NOMO-1 treated with DMSO at 0.1 percent for 48 hours (cell line): Measurements from ENCODE around the gene LCP2.

Source experiments
- DNase-seq: peaks from one replicate; lab custom pipeline; 2025; ENCODE audit not compliant: unreplicated experiment; lab: John Stamatoyannopoulos, UW

The LCP2 gene

DNA sequence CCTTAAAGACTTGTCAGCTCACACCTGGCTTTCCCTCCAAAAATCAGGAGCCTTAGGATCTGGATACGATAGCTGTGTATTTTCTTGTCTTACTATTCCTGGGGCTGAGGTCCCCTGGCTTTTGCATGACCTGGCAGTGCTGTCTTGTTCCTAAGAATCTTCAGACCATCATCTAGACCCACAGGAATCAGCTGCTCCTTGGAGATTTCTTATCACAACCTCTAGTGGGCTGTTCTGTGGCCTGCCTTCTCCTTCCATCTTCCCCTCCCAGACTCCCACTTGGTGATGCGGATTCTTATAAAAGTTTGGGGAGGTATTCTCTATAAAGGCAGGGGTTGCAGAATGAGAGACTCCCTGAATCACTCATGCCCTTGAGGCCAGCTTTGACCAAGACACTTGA is 21.4 kb downstream of the LCP2 start:
- DNase-seq, result no peak

DNA sequence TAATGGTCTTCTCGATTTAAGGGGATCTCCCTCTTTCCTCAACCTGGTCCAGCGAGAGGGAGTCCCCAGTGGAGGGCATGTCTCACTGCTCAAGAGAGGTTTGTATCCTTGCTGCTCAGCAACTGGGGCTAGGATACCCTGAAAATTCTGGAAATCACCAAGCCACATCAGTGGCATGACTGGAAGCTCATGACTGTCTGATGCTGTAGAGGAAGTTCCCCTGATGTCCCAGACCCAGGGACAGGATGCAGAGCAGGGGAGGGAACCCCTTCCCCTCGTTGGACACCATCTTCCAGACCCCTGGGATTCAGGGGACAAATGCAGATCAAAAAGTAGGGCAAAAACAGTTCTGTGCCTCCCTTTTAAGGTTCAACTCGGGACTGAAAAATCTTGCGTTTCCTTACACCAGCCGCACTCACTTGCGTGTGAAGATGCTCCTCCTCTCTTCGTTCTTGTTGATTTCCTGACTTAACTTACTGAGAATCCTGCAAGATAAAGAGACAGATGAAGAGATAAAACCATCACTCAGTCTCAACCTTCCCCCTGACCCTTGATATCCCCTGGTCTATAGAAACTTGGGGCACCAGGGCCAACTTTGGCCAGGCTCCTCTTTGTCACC is 22.1 kb downstream of the LCP2 start:
- no peak for DNase-seq

DNA sequence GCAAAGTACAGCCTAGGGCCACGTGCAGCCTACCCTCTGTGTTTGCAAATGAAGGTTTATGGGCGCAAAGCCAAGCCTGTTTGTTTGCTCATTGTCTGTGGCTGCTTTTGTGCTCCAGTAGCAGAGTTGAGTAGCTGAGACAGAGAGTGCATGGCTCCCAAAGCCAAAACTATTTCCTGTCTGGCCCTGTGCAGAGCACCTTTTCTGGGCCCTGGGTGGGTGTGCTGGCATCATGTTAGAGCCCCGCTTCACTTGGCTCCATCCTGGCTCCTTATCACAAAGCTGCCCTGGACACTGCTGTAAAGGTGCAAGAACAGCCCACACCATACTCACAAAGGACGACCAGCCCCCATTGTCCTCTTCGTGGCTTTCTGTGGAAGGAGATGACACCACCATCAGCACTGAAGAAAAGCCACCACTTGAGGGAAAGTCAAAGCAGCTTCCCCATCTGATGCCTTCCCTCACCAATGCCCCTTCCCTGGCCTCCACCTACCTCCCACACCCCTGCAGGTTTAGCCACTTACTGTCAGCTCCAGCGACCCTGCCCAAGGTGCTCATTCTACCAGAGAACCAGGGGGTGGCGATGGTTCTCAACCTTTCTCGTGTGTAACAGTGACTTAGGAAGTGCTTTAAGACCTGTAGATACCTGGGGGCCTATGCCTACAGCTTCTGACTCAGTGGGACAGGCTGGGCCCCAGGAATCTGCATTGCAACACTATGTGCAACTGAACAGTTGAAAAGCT is 23.4 kb downstream of the LCP2 start:
- peak; percentile 8 for DNase-seq

DNA sequence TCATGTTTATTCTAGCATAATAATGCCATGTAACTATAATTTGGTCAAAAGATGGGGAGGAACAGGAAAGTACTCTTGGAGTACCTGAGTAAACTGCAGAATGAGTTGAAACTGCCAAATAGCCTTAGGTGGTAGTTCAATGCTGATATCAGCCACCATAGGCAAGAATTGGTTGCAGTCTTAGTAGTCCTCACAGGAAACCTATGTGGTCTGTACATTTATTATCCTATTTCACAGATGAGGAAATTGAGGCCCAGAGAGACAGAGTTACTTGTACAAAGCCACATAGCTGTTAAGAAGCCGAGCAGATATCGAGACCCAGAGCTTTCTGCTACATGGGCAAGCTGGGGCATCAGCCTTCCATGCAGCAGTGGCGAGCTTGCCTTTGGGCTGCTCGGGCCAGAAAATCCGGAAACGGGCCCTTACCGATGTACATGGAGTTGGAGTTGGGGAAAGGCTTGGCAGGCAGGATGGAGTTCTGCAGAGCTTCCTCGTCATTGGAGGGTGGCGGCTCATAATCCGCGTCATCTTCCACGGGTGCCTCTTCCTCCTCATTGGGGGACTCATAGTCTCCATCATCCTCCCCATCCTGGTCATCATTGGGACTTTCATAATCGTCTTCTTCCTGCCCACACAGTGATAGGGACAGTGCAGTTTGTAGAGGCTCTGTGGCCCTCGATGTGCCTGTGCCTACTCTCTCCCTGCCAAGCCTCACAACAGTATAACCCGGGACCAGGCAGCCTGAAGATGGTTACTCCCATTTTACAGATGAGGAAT is 27.1 kb downstream of the LCP2 start:
- DNase-seq, result no peak

DNA sequence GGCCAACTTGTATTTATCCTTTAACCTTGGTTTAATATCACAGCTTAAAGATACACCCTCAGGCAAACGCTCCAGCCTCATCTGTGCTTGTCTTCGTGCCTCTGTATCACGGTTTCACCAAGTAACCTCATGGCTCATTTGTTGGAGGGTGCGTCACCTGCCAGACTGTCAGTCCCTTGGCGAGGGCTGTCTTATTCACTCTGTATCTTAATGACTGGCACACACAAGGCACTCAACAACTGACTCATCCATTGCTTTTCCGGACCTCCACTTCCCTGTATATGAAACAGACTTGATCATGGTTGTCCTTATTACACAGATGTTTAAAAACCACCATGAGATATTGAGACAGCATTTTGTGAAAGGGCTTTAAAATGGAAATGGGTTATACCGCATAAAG is 28.0 kb downstream of the LCP2 start:
- peak; percentile 94 for DNase-seq

DNA sequence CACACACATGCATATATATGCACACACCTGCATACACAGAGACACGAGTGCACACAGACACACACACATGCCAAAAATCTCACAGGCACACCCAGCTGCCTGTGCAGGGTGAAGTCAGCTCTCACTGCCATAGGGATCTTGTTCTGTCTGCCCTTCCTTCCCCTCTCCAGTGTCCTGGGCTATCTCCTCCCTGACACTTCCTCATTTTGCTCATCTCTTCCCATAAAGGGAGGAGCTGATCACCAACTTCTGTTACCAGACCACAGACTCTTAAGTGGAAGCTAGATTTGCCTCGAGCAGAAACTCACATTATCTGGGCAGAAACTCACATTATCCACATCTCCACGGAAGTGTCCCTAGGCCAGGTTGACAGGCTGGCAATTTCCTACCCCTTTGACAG is 28.7 kb downstream of the LCP2 start:
- DNase-seq, result peak; percentile 84

DNA sequence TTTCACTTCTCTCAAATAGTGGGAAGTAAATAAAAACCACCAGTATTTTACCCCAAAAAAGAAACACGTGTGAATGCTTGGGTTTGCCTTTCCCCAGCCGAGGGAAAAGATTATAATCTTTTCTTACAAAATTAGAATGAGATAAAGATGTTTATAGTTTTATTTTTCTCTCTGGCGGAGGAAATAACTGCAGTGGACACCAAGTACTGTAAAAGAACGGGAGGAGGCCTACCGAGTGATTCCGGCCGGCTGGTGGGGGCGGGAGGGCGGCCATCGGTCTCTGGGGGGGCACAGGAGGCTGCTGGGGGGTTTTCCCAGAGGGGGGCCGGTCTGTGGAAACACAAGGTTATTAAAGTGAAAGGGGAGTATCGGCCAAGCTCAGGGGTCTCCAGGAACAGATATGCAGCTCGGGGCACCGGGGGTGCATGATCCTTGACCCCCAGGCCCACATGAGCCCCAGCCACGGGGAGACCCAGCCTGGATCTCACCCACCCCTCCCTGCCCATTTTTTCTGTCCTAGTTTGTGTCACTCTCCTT is 29.4 kb downstream of the LCP2 start:
- DNase-seq, result no peak

DNA sequence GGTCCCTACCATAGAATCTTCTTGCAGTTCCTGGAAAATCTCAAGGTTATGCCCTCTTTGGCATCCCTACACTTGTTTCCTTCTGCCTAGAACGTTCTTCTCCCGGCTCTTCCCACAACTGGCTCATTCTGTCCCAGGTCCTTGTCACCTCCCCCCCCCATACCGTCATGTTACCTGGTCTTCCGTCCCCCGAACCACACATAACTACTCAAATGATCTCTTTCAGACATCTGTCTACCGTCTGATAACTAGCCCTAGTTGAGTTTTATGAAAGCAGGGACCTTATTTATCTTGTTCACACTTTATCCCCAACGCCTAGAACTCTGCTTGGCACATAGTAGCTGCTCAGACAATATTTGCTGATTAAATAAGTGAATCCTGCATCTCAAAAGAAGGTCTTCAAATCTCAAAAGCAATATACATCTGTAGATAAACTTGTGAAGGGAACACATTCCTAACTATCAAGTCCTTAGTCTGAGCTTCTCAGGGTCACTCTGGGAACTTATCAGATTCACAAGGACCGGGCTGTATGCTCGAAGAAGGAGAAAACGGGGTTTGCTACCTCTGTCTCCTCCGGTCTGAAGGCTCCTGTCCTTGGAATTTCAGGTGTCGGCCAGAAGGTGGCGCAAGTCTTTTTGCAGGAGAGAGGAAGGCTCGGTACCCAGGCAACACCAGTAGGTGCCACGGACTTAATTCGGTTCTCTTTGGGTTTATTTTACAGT is 30.0 kb downstream of the LCP2 start:
- peak; percentile 89 for DNase-seq

- DNase-seq, result no peak
Measured at GRCh38 chr5:170266570-170267381, 30.8 kb downstream of the LCP2 start.

DNA sequence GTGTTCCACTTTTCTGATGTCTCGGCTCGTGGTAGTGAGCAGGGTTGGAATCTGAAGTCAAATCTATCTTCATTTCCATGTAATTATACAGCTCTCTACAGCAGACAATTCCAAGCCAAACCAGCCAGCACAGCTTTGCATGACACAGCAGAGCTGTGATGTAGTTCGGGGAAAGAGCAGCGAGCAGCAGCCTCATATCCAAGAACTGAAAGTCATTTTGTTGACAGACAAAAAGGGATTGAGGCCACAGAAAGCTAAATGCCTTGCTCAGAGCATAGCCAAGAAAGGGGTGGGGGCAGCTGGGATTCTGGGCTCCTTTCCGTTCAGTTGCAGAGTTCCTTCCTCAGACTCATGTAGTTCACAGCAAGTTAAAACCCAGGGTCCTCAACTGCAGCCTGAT is 32.1 kb downstream of the LCP2 start:
- DNase-seq, result no peak

DNA sequence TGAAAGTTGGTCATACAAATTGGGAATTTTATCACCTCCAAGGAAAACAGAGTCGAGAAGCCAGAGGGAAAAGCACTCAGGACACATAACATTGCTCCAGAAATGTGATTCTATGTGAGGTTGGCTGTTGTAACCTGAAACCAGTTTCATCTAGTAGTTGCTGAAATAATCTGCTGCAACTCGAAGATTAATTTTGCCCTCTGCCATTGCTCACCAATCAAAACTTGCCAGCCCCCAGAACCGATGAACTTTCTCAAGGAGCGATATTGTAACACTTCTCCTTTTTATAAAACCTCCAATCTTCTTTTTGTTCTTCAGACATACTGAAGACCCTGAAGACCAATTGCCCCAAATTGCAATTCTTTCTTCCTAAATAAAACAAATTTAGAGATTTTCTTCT is 33.7 kb downstream of the LCP2 start:
- DNase-seq, result no peak

- DNase-seq, result no peak
Measured at GRCh38 chr5:170262061-170263045, 35.2 kb downstream of the LCP2 start.

DNA sequence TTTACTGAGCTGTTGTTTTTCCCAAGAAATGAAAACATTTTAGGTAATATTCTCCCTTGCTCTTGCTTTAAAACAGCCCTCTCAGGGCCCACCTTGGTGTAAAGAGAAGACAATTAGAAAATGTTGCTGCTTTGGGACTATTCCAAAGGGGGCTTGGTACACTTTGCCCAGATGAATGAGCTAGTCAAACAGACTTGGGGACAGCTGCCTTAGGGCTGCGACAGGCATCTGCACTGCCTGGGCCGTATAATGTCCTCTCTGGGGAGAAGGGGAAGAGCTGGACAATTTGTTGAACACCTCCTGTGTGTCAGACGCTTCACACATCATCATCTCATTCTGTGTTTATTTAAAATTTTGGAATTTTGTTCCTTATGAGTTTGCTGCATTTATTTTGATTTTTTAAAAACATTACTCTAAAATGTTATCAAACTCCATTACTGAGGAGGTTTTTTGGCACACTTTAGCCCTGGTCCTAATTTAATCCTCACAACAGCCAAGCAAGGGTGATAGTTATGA is 36.0 kb downstream of the LCP2 start:
- no peak for DNase-seq

DNA sequence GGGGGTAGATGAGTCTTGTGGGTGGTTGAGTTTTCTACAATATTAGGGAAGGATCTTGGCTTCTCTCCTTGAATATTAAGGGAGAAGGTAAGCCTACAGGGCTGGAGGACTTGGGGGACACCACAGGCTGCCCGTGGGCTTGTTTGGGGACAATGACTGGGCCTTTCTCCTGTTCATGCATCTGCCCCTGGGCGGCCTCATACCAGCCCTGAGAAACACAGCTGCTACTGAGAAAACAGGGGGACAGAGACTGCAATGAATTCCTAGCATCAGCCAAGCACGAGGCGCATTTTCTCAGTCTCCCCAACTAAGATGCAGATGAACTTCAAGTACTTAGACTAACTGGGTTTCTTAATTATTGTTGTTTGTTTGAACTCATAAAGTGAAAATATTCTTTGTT is 40.2 kb downstream of the LCP2 start:
- no peak for DNase-seq

GRCh38 chr5:170256571-170256970 is 41.0 kb downstream of the LCP2 start:
- no peak for DNase-seq

DNA sequence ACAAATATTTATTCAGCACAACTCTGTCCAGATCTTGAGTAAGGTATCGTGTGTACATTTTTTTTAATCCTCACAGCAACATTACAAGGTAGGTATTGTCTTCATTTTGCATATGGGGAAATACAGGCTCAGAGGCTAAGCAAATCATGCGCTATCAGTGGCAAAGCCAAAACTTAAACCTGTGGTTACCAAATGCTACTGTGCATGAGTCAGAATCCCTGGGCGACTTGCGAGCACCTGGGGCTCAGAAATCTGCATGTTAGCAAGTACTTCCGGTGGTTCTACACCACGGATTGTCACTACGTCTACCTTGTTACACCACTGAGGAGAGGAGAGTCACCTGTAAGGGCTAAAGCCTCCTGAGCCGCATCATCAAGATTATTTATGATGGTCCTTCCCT is 43.5 kb downstream of the LCP2 start:
- no peak for DNase-seq

DNA sequence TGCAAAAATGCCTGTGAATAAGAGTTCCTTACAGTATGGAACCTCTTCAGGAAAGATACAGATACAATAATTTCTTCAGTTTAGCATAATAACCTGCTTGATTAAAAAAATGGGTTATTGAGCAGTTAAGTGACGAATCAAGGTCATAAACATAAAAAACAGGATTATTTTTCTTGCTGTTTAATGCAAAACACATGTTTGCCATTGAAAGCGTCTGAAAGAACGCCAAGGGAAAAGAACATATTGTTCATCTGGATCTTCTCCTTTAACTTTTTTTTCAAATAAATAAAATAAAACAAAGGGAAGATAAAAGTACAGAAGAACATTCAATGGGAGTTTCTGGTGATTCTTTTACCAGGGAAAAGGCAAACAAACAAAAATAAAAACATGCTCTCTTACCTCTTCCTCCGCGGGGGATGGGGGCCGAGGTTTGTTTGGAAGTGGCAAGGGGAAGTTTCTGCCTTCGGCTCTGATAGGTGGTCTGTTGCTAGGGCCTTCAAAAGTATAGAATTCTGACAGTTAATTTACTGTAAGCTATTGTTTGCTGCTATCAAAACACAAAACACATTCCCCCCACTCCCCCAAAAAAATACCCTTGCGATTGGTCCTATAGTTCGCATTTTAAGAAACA is 44.7 kb downstream of the LCP2 start:
- DNase-seq, result no peak

- no peak for DNase-seq
Measured at GRCh38 chr5:170252109-170252508, 45.5 kb downstream of the LCP2 start.

DNA sequence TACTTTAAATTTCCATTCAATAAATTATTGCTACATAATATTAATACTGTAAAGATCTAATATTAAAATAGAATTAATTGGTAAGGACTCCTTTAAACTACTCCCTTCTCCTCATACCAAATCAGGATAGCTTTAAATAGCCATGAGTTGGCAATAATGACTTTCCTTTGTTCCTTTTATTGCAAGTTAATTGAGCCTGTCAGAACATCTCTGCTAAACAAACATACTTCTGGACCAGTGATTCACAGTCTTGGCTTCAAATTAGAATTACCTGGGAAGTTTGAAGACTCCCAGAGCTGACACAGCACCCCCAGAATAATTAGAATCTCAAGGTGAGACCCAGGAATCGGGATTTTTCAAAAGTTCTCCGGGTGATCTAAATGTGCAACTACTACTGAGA is 46.1 kb downstream of the LCP2 start:
- no peak for DNase-seq
